ENCODE measurements around the gene MUS81.

The MUS81 gene

DNA sequence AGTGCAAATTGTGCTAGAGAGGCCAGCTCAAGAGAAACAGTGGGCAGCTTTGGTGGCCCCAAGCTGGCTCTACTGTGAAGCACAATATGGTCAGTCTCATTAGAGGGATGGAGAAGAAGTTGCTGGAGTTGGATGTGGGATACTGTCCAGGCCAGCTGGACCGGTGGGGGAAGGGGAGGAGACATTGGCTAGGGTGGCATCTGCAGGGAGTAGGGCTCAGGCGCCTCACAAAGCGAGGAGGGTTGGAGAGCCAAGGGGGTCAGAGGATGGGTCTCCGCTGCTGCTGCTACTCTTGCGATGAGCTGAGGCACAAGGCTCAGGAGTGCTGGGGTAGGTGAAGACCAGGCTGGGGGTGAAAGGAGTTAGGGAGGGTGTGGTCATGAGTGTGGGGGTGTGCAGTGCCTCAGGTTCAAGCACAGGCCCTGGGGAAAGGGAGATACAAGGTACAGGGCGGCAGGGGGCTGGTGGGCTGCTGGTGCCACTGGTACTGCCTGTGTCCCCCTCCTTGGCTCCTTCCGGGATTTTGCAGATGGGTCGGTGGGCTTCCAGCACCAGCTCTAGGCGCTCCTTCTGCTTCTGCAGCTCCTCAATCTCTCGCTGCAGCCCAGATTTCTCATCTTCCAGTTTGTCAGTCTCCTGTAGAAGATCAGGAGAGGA lies 32.6 kb downstream of the MUS81 start:
- no peak for DNase-seq (ENCODE audit: low read depth)

DNA sequence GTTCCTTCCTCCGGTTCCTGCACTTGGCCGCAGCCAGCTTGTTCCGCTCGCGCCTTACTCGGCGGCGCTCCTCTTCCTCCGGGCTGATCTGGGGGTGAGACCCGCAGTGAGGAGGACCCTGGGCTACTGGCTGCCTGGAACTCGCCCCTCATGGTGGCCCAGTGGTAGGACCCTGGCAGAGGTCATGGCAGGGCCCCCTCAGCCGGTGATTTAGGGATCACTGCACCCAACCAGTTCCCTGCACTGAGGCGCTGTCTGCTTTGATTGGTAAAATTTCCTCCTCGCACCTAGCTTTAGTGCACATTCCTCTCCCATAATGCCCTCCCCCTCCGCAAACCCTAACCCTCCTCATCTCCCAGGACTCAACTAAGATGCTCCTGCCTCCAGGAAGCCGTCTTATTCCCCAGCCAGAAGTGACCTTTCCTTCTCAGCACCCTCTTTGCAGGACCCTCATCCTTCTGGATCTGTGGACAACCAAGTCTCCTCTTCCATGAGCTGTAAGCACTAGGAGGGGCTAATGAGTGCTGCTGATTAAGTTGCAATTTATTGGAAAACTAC lies 33.9 kb downstream of the MUS81 start:
- no peak for DNase-seq (ENCODE audit: low read depth)

GRCh38 chr11:65895482-65895981 lies 35.3 kb downstream of the MUS81 start:
- DNase-seq (ENCODE audit: low read depth), result no peak

- DNase-seq (ENCODE audit: low read depth), result no peak
Measured at GRCh38 chr11:65896034-65896999, 36.1 kb downstream of the MUS81 start.

DNA sequence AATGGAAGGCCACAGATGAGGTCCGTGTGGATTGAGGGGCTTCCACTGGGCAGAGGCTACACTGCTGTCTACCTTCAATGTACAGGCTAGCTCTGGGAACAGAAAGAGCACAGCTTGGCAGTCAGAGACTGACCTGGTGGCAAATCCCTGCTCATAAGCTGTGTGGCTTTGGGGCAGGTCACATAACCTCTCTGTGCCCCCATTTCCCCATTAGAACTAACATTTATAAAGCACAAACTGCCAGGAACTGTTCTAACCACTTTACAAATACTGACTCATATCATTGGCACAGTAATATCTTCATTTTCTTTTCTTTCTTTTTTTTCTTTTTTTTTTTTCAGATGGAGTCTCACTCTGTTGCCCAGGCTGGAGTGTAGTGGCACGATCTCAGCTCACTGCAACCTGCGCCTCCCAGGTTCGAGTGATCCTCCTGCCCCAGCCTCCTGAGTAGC lies 36.8 kb downstream of the MUS81 start:
- no peak for DNase-seq (ENCODE audit: low read depth)

DNA sequence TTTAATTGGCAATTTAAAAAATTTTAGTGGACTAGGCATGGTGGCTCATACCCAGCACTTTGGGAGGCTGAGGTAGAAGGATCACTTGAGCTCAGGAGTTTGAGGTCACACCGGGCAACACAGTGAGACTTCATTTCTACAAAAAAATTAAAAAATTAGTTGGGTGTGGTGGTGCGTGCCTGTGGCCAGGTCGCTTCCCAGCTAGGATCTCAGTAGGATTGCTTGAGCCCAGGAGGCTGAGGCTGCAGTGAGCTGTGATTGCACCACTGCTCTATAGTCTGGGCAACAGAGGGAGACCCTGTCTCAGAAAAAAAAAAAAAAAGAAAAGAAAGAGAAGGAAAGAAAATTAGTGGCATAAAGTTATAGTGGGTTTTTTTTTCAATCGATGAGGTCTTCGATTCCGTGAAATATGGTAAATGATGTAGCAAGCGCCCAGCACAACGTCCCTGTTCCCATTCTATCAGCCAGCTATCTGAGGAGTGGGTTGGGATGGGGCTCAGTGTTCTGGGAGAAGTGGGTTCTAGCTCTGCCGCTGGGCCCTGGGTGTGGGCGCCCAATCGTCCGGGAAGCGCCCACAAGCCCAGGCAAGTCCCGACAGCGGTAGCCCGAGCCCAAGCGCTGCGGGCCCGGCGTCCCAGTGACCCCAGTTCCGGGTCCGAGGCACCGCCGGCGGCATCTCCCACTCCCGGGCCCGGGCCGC lies 38.6 kb downstream of the MUS81 start:
- no peak for DNase-seq (ENCODE audit: low read depth)

- DNase-seq (ENCODE audit: low read depth), result no peak
Measured at GRCh38 chr11:65899356-65900124, 39.3 kb downstream of the MUS81 start.

GRCh38 chr11:65900125-65900898 lies 40.1 kb downstream of the MUS81 start, which contains the start of gene FOSL1:
FOSL1 (minus strand) TSS chr11:65900388; CDS start chr11:65900339, 49 bp downstream.
- peak; percentile 86 for DNase-seq (ENCODE audit: low read depth)

GRCh38 chr11:65900899-65901180 lies 40.6 kb downstream of the MUS81 start:
- no peak for DNase-seq (ENCODE audit: low read depth)

DNA sequence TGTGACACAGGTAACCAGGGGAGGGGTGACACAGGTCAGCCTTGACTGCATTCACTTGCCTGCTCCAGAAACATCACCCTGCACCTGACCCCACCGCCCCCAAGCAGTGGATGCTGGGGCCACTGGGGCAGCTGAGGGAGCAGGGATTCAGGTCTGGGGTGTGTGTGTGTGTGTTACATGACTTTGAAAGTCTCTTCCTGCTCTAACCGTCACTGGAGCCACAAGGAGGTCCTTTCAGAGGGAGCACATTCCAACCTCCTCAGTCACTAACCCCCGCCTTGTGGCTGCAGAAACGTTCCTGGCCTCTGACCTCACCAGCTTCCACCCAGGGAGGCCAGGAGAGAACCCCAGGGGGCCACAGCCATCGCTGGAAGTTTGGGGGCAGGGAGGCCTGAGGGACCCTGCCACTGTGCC lies 42.8 kb downstream of the MUS81 start:
- no peak for DNase-seq (ENCODE audit: low read depth)

DNA sequence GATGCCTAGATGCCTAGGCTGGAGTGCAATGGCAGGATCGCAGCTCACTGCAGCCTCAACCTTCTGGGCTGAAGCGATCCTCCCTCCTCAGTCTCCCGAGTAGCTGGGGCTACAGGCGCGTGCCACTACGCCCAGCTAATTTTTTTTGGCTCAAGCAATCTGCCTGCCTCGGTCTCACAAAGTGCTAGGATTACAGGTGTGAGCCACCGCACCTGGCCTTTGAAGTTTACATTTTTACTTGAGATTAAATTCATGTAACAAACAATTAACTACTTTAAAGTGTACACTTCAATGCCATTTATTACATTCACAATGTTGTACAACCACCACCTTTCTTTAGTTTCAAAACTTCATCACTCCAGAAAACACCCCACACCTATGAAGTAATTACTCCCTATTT lies 43.5 kb downstream of the MUS81 start:
- DNase-seq (ENCODE audit: low read depth), result no peak

DNA sequence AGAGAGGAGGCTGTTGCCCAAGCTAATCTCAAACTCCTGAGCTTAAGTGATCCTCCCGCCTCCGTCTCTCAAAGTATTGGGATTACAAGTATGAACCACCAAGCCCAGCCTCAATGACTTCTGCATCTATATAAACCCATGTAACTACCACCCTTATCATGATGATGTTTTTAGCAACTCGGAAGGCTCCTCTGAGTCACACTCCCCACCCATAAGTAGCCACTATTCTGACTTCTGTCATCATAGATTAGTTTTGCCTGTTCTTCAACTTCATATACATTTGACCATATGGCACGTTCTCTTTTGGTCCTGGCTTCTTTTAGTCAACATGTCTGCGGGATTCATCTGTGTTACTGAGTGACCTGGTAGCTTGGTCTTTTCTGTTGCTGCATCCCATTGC lies 46.4 kb downstream of the MUS81 start:
- no peak for DNase-seq (ENCODE audit: low read depth)

DNA sequence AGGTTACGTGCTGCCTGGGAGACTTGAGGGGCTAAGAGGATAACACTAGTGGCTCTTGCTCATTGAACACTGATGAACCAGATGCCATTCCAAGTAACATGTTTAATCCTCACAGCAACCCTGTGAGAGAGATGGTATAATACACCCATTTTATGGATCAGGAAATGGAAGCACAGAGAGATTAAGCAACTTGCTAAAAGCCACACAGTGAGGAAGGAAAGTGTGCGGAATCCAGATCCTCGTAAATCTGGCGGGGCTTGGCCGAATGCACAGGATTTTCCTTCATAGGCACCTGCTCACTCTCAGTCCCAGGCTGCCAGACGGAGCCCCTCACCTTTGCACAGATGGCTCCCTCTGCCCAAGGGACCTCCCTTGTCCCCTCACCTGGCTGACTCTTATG lies 47.6 kb downstream of the MUS81 start:
- DNase-seq (ENCODE audit: low read depth), result no peak

DNA sequence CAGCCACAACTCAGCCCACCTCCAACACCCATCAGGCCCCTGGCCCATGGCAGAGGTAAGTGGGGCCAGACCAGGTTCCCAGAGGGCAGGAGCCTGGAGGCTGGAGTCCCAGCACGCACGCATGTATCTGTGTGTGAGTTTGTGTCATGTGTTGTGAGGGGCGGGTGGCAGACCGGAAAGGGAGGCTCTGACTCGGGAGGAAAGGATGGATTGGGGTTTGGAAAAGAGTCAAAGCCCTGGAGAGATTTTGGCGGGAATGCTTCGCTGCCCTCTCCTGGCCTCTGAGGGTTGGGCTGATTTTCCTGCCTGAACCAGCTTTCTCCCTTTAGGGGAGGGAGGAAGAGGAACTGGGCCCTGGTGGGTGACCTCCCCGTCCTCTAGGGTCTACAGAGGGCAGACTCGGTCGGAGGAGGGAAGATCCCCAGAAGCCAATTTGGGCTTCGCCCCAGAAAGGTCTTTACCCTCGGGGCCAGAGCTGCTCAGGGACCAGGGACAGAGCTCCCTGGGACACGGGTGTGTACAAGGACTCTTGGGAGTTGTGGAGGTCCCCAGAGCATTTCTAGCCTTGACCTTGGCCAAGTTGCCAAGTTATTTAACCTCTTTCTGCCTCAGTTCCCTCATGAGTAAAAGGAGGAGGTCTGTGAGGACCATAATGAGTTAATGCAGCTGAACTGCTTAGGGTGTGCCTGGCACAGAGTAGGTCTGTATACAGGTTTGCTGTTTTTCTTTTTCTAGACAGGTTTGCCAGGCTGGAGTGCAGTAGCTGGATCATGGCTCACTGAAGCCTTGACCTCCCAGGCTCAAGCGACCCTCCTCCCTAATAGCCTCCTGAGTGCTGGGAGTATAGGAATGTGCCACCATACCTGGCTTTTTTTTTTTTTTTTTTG lies 51.7 kb downstream of the MUS81 start:
- DNase-seq (ENCODE audit: low read depth), result no peak

GRCh38 chr11:65912845-65913244 lies 52.6 kb downstream of the MUS81 start:
- DNase-seq (ENCODE audit: low read depth), result no peak

DNA sequence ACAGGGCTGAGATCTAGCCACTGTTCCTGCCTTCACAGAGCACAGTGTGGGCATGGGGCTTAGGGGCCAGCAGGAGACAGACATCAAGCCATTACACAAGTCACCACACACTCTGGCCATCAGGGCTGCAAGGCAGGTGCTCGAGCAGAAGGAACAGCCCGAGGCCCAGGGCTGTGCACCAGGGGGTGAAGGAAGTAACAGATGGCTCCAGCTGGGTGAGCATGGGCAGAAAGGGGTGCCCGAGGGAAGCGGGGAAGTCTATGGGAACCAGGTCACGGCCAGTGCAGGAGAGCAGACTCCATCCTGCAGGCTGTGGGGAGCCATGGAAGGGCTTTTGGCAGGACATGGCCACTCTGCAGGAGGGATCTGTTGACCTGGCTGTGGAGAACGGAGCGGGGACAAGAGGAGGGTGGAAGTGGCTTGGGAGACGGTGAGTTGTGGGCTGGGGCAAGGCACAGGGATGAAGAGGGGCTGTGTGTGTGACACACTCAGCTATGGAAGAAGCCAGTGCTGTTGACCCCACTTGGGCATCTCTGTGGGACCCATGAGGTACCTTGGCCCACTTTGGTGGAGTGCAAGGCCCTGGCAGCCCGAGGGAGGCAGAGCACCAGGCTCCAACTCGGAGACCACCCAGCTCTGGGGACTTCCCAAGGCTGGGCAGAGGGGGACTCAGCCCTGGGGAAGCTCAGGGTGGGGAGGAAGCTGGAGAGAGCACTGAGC lies 55.0 kb downstream of the MUS81 start:
- DNase-seq (ENCODE audit: low read depth), result no peak

- DNase-seq (ENCODE audit: low read depth), result no peak
Measured at GRCh38 chr11:65915821-65916251, 55.6 kb downstream of the MUS81 start.
